Thymus (tissue), 11 donors: ENCODE data around the gene HOATZ. TPM values are rescaled to one million over a fixed set of nuclear protein-coding genes. Genes with fewer than 3 reads are reported as not detected.
A peak's percentile ranks its signal among the peaks of the same experiment; 100 is the strongest.

Experiments
- DNase-seq, 9 donors: peaks; one replicate each; pipeline ENCODE4 v3.0.0-alpha.2; 2013; ENCODE audit warnings: low spot score in 9 of 9, low read depth in 6 of 9, missing footprints in 1 of 9
- H3K27ac ChIP-seq, 2 donors: one replicate each; pipeline ENCODE4 v1.5.1; 2013; ENCODE audit warnings: control low read depth in 1 of 2, low read depth in 1 of 2, low read length in 1 of 2, mild to moderate bottlenecking in 1 of 2, moderate library complexity in 1 of 2
- H3K27me3 ChIP-seq, 2 donors: one replicate each; pipeline ENCODE4 v1.5.1; 2013; ENCODE audit warnings: low read length in 1 of 2; ENCODE audit not compliant: control insufficient read depth in 2 of 2, insufficient read depth in 1 of 2
- H3K36me3 ChIP-seq, 2 donors: one replicate each; pipeline ENCODE4 v1.5.1; 2013; ENCODE audit warnings: low read length in 1 of 2, mild to moderate bottlenecking in 1 of 2, moderate library complexity in 1 of 2; ENCODE audit not compliant: control insufficient read depth in 2 of 2, insufficient read depth in 2 of 2
- H3K4me1 ChIP-seq, 2 donors: one replicate each; pipeline ENCODE4 v1.5.1; 2013; ENCODE audit warnings: low read length in 2 of 2; ENCODE audit not compliant: control insufficient read depth in 2 of 2, insufficient read depth in 2 of 2
- H3K4me3 ChIP-seq, 2 donors: one replicate each; pipeline ENCODE4 v1.5.1; 2013; ENCODE audit warnings: low read length in 2 of 2, control low read depth in 1 of 2, mild to moderate bottlenecking in 1 of 2
- H3K9me3 ChIP-seq, 2 donors: one replicate each; pipeline ENCODE4 v1.5.1; 2013; ENCODE audit warnings: low read length in 1 of 2, mild to moderate bottlenecking in 1 of 2; ENCODE audit not compliant: control insufficient read depth in 2 of 2, insufficient read depth in 1 of 2
- WGBS: extraction: QIAGEN DNeasy Blood & Tissue Kit; methylation state at CpG from one replicate; pipeline ENCODE4 v1.1.7; 2013; 5-methylcytosine and 5-hydroxymethylcytosine counted together
- polyA plus RNA-seq: library from polyadenylated mRNA; stranded (reverse); fragments of 200-250 nt; gene quantifications from one replicate; pipeline ENCODE4 v1.2.3, GENCODE V29; 2013
- total RNA-seq: library from RNA; stranded (reverse); fragments of 120-200 nt; gene quantifications from one replicate; pipeline ENCODE4 v1.2.4, GENCODE V29; 2013
- donor health status: healthy.

The HOATZ gene
- total and polyA plus RNA-seq, 2 donors, result 0.19 to 1.2 TPM

DNA sequence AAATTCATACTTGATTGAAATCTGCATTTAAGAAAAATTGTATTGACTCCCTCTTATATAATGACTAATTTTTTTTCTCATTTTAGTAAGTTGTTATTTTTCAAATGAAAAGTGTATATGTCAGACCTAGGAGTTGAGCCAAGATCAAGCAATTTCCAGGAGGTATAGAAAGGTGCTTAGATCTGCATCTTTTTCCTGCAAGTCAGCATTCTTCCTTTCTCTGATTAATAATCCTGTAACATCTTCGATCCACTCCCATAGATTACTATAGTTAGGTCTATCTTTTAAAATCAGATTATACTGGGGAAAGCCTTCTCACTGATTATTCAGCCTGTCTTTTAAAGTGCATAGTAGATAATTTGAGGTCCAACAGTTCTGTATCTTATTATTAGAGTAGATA is 12.7 kb downstream of the HOATZ start:
- Histone ChIP-seq H3K4me3 (no peak overlapping the region), H3K9me3 (no peaks in the 10 kb centered on the region), H3K36me3 (no peaks in the 10 kb centered on the region), H3K4me1 (peaks cover 0 to 8% of the 10 kb centered on the region in 2 donors), H3K27me3 (no peaks in the 10 kb centered on the region), H3K27ac (no peak overlapping the region)
- DNase-seq, result no peak
- WGBS, result 92% methylated on average over 1 of the region's 1 CpG

- no peak overlapping the region for H3K4me3 ChIP-seq
- H3K36me3 ChIP-seq, result no peaks in the 10 kb centered on the region
- H3K27ac ChIP-seq, result no peak overlapping the region
- 15% methylated on average over 1 of the region's 1 CpG for WGBS
- peaks cover 0 to 2% of the 10 kb centered on the region in 2 donors for H3K27me3 ChIP-seq
- no peaks in the 10 kb centered on the region for H3K9me3 ChIP-seq
- DNase-seq, result peak; percentile 55 to 94 (median 83)
- H3K4me1 ChIP-seq, result peaks cover 0 to 10% of the 10 kb centered on the region in 2 donors
Observed at GRCh38 chr11:111528557-111528956, 14.0 kb downstream of the HOATZ start.

GRCh38 chr11:111530091-111530490 is 15.5 kb downstream of the HOATZ start:
- H3K27me3 ChIP-seq, result peaks cover 0 to 8% of the 10 kb centered on the region in 2 donors
- no peak overlapping the region for H3K27ac ChIP-seq
- H3K36me3 ChIP-seq, result no peaks in the 10 kb centered on the region
- no peak overlapping the region for H3K4me3 ChIP-seq
- no peak for DNase-seq
- peaks cover 0 to 10% of the 10 kb centered on the region in 2 donors for H3K4me1 ChIP-seq
- 94% methylated on average over 3 of the region's 3 CpGs for WGBS
- H3K9me3 ChIP-seq, result no peaks in the 10 kb centered on the region

GRCh38 chr11:111531136-111531535 is 16.6 kb downstream of the HOATZ start:
- no peak overlapping the region for H3K4me3 ChIP-seq
- H3K27ac ChIP-seq, result no peak overlapping the region
- peaks cover 0 to 14% of the 10 kb centered on the region in 2 donors for H3K27me3 ChIP-seq
- H3K36me3 ChIP-seq, result no peaks in the 10 kb centered on the region
- DNase-seq, result no peak
- peaks cover 0 to 10% of the 10 kb centered on the region in 2 donors for H3K4me1 ChIP-seq
- H3K9me3 ChIP-seq, result no peaks in the 10 kb centered on the region

DNA sequence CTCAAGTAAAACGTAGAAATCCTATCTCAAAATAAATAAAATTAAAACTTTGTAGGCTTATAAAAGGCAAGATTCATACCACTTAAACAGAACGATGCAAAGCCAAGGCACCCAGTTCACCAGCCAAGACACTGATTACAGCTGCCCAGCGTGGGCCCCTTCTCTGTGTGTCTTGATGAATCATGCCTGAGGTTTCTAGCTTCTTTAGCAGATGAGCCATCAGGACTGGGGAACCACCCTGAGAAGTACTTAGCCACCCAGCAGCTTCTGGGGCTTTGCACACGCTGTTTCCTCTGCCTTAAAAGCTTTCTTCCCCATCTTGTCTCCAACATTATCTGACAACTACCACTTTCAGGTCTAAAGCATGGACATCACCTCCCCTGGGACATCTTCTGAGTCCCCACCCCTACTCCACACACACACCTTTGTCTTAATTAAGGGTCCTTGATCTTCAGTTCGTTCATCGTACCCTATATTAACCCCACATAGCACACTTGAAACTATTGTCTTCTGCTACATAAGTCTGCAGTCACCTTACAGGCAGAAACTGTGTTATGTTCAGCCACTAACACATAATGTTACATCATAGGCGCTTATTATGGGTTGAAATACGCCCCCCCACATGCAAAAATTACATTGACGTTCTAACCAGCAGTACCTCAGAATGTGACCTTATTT is 17.2 kb downstream of the HOATZ start:
- H3K27me3 ChIP-seq, result peaks cover 0 to 19% of the 10 kb centered on the region in 2 donors
- peak overlapping the region in 1 of 2 donors; percentile 49 for H3K27ac ChIP-seq
- peak in 1 of 9 donors; percentile 60 for DNase-seq
- WGBS, result 84% methylated on average over 9 of the region's 9 CpGs
- peaks cover 0 to 10% of the 10 kb centered on the region in 2 donors for H3K4me1 ChIP-seq
- no peak overlapping the region for H3K4me3 ChIP-seq
- H3K36me3 ChIP-seq, result no peaks in the 10 kb centered on the region
- H3K9me3 ChIP-seq, result no peaks in the 10 kb centered on the region

DNA sequence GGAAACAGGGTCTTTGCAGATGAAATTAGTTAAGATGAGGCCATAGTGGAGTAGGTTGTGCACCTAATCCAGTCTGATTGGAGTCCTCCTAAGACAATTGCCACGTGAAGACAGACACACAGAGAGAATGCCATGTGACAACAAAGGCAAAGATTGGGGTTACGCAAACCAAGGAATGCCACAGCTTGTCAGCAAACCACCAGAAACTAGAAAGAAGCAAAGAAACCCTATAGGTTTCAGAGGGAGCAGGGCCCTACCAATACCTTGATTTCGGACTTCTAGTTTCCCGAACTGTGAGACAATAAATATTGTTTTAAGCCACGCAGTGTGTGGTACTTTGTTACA is 17.8 kb downstream of the HOATZ start:
- H3K36me3 ChIP-seq, result no peaks in the 10 kb centered on the region
- peak overlapping the region in 1 of 2 donors; percentile 49 for H3K27ac ChIP-seq
- WGBS, result 94% methylated on average over 5 of the region's 5 CpGs
- no peak for DNase-seq
- peaks cover 0 to 23% of the 10 kb centered on the region in 2 donors for H3K27me3 ChIP-seq
- H3K4me3 ChIP-seq, result no peak overlapping the region
- H3K9me3 ChIP-seq, result no peaks in the 10 kb centered on the region
- H3K4me1 ChIP-seq, result peaks cover 0 to 10% of the 10 kb centered on the region in 2 donors

GRCh38 chr11:111535281-111535680 is 20.7 kb downstream of the HOATZ start:
- H3K27me3 ChIP-seq, result peaks cover 11 to 50% of the 10 kb centered on the region in 2 donors
- H3K9me3 ChIP-seq, result no peaks in the 10 kb centered on the region
- peaks cover 2 to 12% of the 10 kb centered on the region in 2 donors for H3K4me1 ChIP-seq
- no peak overlapping the region for H3K4me3 ChIP-seq
- WGBS, result 96% methylated on average over 6 of the region's 6 CpGs
- DNase-seq, result no peak
- no peaks in the 10 kb centered on the region for H3K36me3 ChIP-seq
- H3K27ac ChIP-seq, result no peak overlapping the region

DNA sequence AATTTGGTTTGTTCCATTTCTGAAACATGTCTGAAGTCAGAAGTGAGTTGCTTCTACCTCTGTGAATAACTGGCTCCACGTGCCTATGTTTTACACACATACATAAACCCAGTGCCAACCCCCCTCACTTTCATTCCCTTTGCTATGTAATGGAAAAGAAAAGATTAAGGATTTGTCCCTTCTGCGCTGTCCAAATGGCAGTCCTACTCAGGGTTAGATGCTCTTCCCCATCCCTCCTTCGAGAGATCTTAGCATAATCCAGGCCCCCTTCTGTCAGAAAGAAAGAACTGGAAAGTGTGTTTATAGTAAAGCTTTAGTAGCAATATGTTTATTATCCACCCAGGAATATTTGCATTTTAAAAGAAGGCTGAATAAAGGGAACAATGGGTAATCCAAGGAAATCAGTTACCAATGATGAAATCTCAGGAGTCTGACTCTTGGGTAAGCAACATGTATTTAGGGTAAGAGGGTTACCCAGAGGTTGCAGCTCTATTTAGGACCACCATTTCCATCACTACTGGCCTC is 22.8 kb downstream of the HOATZ start:
- H3K36me3 ChIP-seq, result no peaks in the 10 kb centered on the region
- H3K27me3 ChIP-seq, result peaks cover 30 to 71% of the 10 kb centered on the region in 2 donors
- no peak for DNase-seq
- no peak overlapping the region for H3K27ac ChIP-seq
- peaks cover 6 to 25% of the 10 kb centered on the region in 2 donors for H3K4me1 ChIP-seq
- H3K4me3 ChIP-seq, result no peak overlapping the region
- WGBS, result 91% methylated on average over 3 of the region's 3 CpGs
- H3K9me3 ChIP-seq, result peaks cover 0 to 11% of the 10 kb centered on the region in 2 donors

- no peak for DNase-seq
- 86% methylated on average over 1 of the region's 1 CpG for WGBS
- Histone ChIP-seq H3K4me3 (no peak overlapping the region), H3K27me3 (peaks cover 33 to 80% of the 10 kb centered on the region in 2 donors), H3K27ac (peak overlapping the region in 1 of 2 donors; percentile 64), H3K36me3 (no peaks in the 10 kb centered on the region), H3K9me3 (peaks cover 0 to 11% of the 10 kb centered on the region in 2 donors), H3K4me1 (peaks cover 6 to 24% of the 10 kb centered on the region in 2 donors)
Observed at GRCh38 chr11:111538407-111539114, 24.0 kb downstream of the HOATZ start.
